B cell (primary cell): ENCODE measurements around the gene TFAP2B. TPM values are rescaled to one million over a fixed set of nuclear protein-coding genes. Genes with fewer than 3 reads are reported as not detected.

Experiments used
- ATAC-seq: fragments of 200-7000 bp; cut with Tn5 transposase; one replicate; pipeline ENCODE4 v1.10.0; 2021; ENCODE audit warnings: low read depth, mild to moderate bottlenecking, moderate number of reproducible peaks, moderate library complexity
- CTCF ChIA-PET: fragments of 350-600 bp; sonication (Branson Sonifier 250); formaldehyde crosslinking; loops from one replicate; lab custom pipeline; 2021; ENCODE audit warnings: antibody characterized with exemption, inconsistent platforms; lab: Charles Lee
- POLR2A ChIA-PET: fragments of 350-600 bp; sonication (Branson Sonifier 250); formaldehyde crosslinking; loops from one replicate; lab custom pipeline; 2021; ENCODE audit warnings: antibody characterized with exemption; lab: Charles Lee
- DNase-seq: peaks from one replicate; pipeline ENCODE4 v3.0.0; 2013
- H2AFZ ChIP-seq: 2 replicates; pipeline ENCODE4 v1.6.1; 2012; ENCODE audit warnings: mild to moderate bottlenecking, low read depth, low read length; ENCODE audit not compliant: insufficient read depth, poor library complexity, severe bottlenecking
- H3K27ac ChIP-seq, 2 donors: 1 replicate in 1 of 2; 2 replicates in 1 of 2; pipeline ENCODE4 v1.5.1; 2012 to 2013; ENCODE audit warnings: low read length in 2 of 2, mild to moderate bottlenecking in 2 of 2, moderate library complexity in 1 of 2
- H3K27me3 ChIP-seq, 4 experiments: fragments of 200-600 bp in 1 of 4; sonication (generic) in 1 of 4; replicated peaks in 1 of 4; 1 replicate in 2 of 4; 2 replicates in 2 of 4; pipeline versions ENCODE4 v1.6.1 to v1.7.0; 2013 to 2016; ENCODE audit warnings: low read length in 3 of 4, mild to moderate bottlenecking in 2 of 4, mixed read lengths in 1 of 4, moderate library complexity in 1 of 4; ENCODE audit not compliant: insufficient read depth in 4 of 4, control insufficient read depth in 3 of 4; ENCODE audit errors: control extremely low read depth in 1 of 4
- H3K36me3 ChIP-seq, 2 experiments: replicated peaks in 1 of 2; 1 replicate in 1 of 2; 2 replicates in 1 of 2; pipeline versions ENCODE4 v1.6.1 to v1.7.1; 2013; ENCODE audit warnings: low read length in 1 of 2; ENCODE audit not compliant: insufficient read depth in 2 of 2, control insufficient read depth in 1 of 2; ENCODE audit errors: control extremely low read depth in 1 of 2, extremely low read depth in 1 of 2
- H3K4me1 ChIP-seq, 2 donors: fragments of 200-600 bp in 1 of 2; sonication (generic) in 1 of 2; 1 replicate in 1 of 2; 2 replicates in 1 of 2; pipeline versions ENCODE4 v1.5.1 to v1.6.1; 2013 to 2017; ENCODE audit warnings: low read length in 2 of 2; ENCODE audit not compliant: control insufficient read depth in 2 of 2, insufficient read depth in 2 of 2
- H3K4me2 ChIP-seq: replicated peaks from 2 replicates; pipeline ENCODE3; 2012; ENCODE audit warnings: mild to moderate bottlenecking, low read depth, low read length; ENCODE audit not compliant: poor library complexity, severe bottlenecking
- H3K4me3 ChIP-seq, 5 experiments: fragments of 200-600 bp in 1 of 5; sonication (generic) in 1 of 5; 1 replicate in 3 of 5; 2 replicates in 2 of 5; pipeline versions ENCODE4 v1.5.1 to v1.7.0; 2011 to 2016; ENCODE audit warnings: low read length in 4 of 5, mild to moderate bottlenecking in 4 of 5, low read depth in 2 of 5, control low read depth in 1 of 5, moderate library complexity in 1 of 5; ENCODE audit not compliant: insufficient read depth in 1 of 5; ENCODE audit errors: control extremely low read depth in 1 of 5, extremely low read depth in 1 of 5
- H3K79me2 ChIP-seq: fragments of 200-600 bp; sonication (generic); one replicate; pipeline ENCODE4 v1.6.0; 2016; ENCODE audit warnings: low read length; ENCODE audit not compliant: control insufficient read depth, insufficient read depth
- H3K9ac ChIP-seq: fragments of 200-600 bp; sonication (generic); 2 replicates; pipeline ENCODE4 v1.6.1; 2017; ENCODE audit warnings: mild to moderate bottlenecking, low read length, moderate library complexity
- H3K9me3 ChIP-seq, 3 donors: one replicate each; pipeline versions ENCODE4 v1.6.1 to v1.7.1; 2013; ENCODE audit warnings: low read length in 2 of 3; ENCODE audit not compliant: control insufficient read depth in 2 of 3, insufficient read depth in 1 of 3; ENCODE audit errors: control extremely low read depth in 1 of 3
- H4K20me1 ChIP-seq: 2 replicates; pipeline ENCODE4 v1.6.0; 2012; ENCODE audit warnings: mild to moderate bottlenecking, low read length; ENCODE audit not compliant: insufficient read depth, control insufficient read depth, poor library complexity, severe bottlenecking
- H3K27ac Mint-ChIP-seq: one replicate; pipeline ENCODE4 v1.8.0; 2021; ENCODE audit warnings: mixed read lengths
- H3K27me3 Mint-ChIP-seq: one replicate; pipeline ENCODE4 v1.8.0; 2021; ENCODE audit warnings: mixed read lengths
- H3K4me1 Mint-ChIP-seq: one replicate; pipeline ENCODE4 v1.8.0; 2021; ENCODE audit warnings: mixed read lengths
- H3K4me3 Mint-ChIP-seq: one replicate; pipeline ENCODE4 v1.8.0; 2021; ENCODE audit warnings: mixed read lengths
- H3K9me3 Mint-ChIP-seq: one replicate; pipeline ENCODE4 v1.8.0; 2022; ENCODE audit warnings: mixed read lengths; ENCODE audit not compliant: insufficient read depth
- EZH2 ChIP-seq: IDR thresholded peaks from 2 replicates; pipeline ENCODE4 v1.6.1; 2012; ENCODE audit warnings: borderline replicate concordance, low read depth, mild to moderate bottlenecking, moderate library complexity, low read length; ENCODE audit not compliant: insufficient read depth, poor library complexity, severe bottlenecking
- WGBS: methylation state at CpG from one replicate; pipeline ENCODE4 v1.1.5; 2013; ENCODE audit warnings: missing lambda C conversion rate; ENCODE audit not compliant: insufficient coverage; 5-methylcytosine and 5-hydroxymethylcytosine counted together
- intact Hi-C: fragments of 100-400 bp; cut with micrococcal nuclease; formaldehyde crosslinking; loops from one replicate; pipeline ENCODE4 v1.10.0; 2022
- polyA minus RNA-seq: library from RNA; depleted of rRNA, polyadenylated mRNA; stranded (reverse); fragments of >200 nt; gene quantifications from 2 replicates; pipeline ENCODE4 v1.2.3, GENCODE V29; 2012
- polyA plus RNA-seq: library from polyadenylated mRNA; depleted of rRNA; stranded (reverse); fragments of >200 nt; gene quantifications from 2 replicates; pipeline ENCODE4 v1.2.3, GENCODE V29; 2012
- total RNA-seq, 2 donors: library from RNA; stranded (reverse); fragments of 120-200 nt in 1 of 2; gene quantifications; 1 replicate in 1 of 2; 2 replicates in 1 of 2; pipeline versions ENCODE4 v1.2.3 to v1.2.4, GENCODE V29; 2013 to 2022
- TF ChIP-seq, protein P1 (sequence below): fragments of 200-600 bp; IDR thresholded peaks from one replicate; pipeline ENCODE4 v1.8.0; 2022; ENCODE audit warnings: antibody characterized with exemption, mild to moderate bottlenecking

TFAP2B gene
- total RNA-seq: not detected in 2 replicates
- not detected for total RNA-seq (2013)
- polyA plus RNA-seq: not detected in 2 replicates
- polyA minus RNA-seq: not detected in 2 replicates

GRCh38 chr6:50818673-50819072 lies at the start of gene TFAP2B:
TFAP2B (plus strand) TSS chr6:50818871; CDS start chr6:50818892, 21 bp downstream.
- Histone ChIP-seq H4K20me1 (no peaks in the 10 kb centered on the region), H3K4me2 (peak within 1 kb of the TSS; percentile 38), H3K36me3 (no peaks in the 10 kb centered on the region), H3K9me3 (peaks cover 0 to 10% (median 0%) of the 10 kb centered on the region in 3 donors), H3K9ac (no peak within 1 kb of the TSS), H3K4me1 (peaks cover 8 to 23% of the 10 kb centered on the region in 2 donors), H3K4me3 (no peak within 1 kb of the TSS), H3K27ac (no peak within 1 kb of the TSS), H2AFZ (peak within 1 kb of the TSS; percentile 40), H3K27me3 (peaks cover 1 to 58% (median 44%) of the 10 kb centered on the region in 4 experiments), H3K79me2 (no peaks in the 10 kb centered on the region)
- peaks cover 24% of the 10 kb centered on the region for H3K4me1 Mint-ChIP-seq
- no peak within 1 kb of the TSS for H3K27ac Mint-ChIP-seq
- ATAC-seq (no peak), DNase-seq (no peak)
- WGBS: no CpG with 5 or more reads among the region's 7 CpGs
- ChIA-PET CTCF (interaction anchor here (1.2 to 4.9 kb wide), 4 partner anchors 532 to 1230 kb away, joined by 3 to 23 read pairs (median 5); no protein-coding TSS in a partner anchor), POLR2A (no interaction called here)
- H3K27me3 Mint-ChIP-seq: peaks cover 77% of the 10 kb centered on the region
- H3K9me3 Mint-ChIP-seq: no peaks in the 10 kb centered on the region
- H3K4me3 Mint-ChIP-seq: no peak within 1 kb of the TSS
- TF ChIP-seq EZH2: no peak
- TF ChIP-seq, protein P1, sequence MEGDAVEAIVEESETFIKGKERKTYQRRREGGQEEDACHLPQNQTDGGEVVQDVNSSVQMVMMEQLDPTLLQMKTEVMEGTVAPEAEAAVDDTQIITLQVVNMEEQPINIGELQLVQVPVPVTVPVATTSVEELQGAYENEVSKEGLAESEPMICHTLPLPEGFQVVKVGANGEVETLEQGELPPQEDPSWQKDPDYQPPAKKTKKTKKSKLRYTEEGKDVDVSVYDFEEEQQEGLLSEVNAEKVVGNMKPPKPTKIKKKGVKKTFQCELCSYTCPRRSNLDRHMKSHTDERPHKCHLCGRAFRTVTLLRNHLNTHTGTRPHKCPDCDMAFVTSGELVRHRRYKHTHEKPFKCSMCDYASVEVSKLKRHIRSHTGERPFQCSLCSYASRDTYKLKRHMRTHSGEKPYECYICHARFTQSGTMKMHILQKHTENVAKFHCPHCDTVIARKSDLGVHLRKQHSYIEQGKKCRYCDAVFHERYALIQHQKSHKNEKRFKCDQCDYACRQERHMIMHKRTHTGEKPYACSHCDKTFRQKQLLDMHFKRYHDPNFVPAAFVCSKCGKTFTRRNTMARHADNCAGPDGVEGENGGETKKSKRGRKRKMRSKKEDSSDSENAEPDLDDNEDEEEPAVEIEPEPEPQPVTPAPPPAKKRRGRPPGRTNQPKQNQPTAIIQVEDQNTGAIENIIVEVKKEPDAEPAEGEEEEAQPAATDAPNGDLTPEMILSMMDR: no peak
- intact Hi-C loops: loop anchor here (5.0 to 10.0 kb wide), 2 partner anchors 534 to 1036 kb away; no protein-coding TSS in a partner anchor

DNA sequence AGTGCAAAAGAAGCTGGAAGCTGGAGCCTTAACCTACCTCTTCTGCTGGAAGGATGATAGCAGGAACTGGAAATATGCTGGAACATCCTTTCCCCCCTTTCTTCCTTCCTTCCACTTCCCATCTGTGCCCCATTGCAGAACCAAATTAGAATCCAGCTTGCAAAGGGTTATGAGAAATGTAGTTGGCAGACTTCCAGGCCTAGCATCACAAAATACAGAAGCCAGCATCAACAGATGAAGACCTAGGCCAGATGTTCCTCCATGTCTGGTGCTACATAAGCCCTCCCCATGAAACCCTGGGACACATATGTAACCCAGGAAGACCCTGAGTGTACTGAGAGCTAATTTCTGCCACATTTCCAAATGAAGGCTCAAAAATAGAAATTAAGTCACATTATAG lies 40.0 kb upstream of the TFAP2B start:
- CTCF ChIA-PET: no interaction called here
- H3K4me2 ChIP-seq: no peak overlapping the region
- H4K20me1 ChIP-seq: no peaks in the 10 kb centered on the region
- no peaks in the 10 kb centered on the region for H3K4me1 ChIP-seq
- no peak for DNase-seq
- intact Hi-C loops: no loop called here
- H3K4me3 ChIP-seq: no peak overlapping the region
- no peaks in the 10 kb centered on the region for H3K4me1 Mint-ChIP-seq
- H2AFZ ChIP-seq: no peak overlapping the region
- no peak overlapping the region for H3K9ac ChIP-seq
- no peaks in the 10 kb centered on the region for H3K79me2 ChIP-seq
- no peaks in the 10 kb centered on the region for H3K9me3 Mint-ChIP-seq
- no peaks in the 10 kb centered on the region for H3K27me3 Mint-ChIP-seq
- no peak overlapping the region for H3K27ac ChIP-seq
- no peak overlapping the region for H3K4me3 Mint-ChIP-seq
- no peaks in the 10 kb centered on the region for H3K36me3 ChIP-seq
- no peaks in the 10 kb centered on the region for H3K27me3 ChIP-seq
- TF ChIP-seq EZH2: no peak
- TF ChIP-seq, protein P1: no peak
- POLR2A ChIA-PET: no interaction called here
- H3K27ac Mint-ChIP-seq: no peak overlapping the region
- H3K9me3 ChIP-seq: no peaks in the 10 kb centered on the region
- no peak for ATAC-seq
